ENCODE measurements around the gene TMEM272.

TMEM272 gene

GRCh38 chr13:51823863-51824262 is 21.1 kb downstream of the TMEM272 start:
- H3K9me3 ChIP-seq (ENCODE audit: control insufficient read depth, insufficient read depth, low read length), result no peaks in the 10 kb centered on the region
- H3K4me1 ChIP-seq (ENCODE audit: insufficient read depth, low read length), result peaks cover 13% of the 10 kb centered on the region
- H3K36me3 ChIP-seq (ENCODE audit: insufficient read depth, low read length), result no peaks in the 10 kb centered on the region
- no peak overlapping the region for H3K9ac ChIP-seq (ENCODE audit: low read depth, low read length)

DNA sequence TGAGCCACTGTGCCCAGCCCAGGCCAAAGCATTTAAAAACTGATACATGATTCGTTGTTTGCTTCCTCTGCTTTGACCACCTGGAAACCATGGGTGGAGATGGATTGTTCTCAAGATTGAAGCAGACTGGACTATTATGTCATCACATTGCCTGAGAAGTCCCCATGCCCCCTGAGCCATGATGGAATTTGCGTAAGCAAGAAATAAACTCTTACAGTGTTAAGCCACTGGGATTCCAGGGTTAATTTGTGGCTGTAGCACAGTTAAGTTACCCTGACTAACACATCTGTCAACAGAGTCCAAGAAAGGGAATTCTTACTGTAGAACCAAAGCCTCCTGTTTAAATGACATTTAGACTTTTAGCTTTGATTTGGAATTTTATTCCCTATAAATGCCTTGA is 21.6 kb downstream of the TMEM272 start:
- Histone ChIP-seq H3K36me3 (ENCODE audit: insufficient read depth, low read length) (no peaks in the 10 kb centered on the region), H3K4me1 (ENCODE audit: insufficient read depth, low read length) (peaks cover 18% of the 10 kb centered on the region), H3K9me3 (ENCODE audit: control insufficient read depth, insufficient read depth, low read length) (no peaks in the 10 kb centered on the region), H3K9ac (ENCODE audit: low read depth, low read length) (no peak overlapping the region)

- no peaks in the 10 kb centered on the region for H3K36me3 ChIP-seq (ENCODE audit: insufficient read depth, low read length)
- no peak overlapping the region for H3K9ac ChIP-seq (ENCODE audit: low read depth, low read length)
- H3K9me3 ChIP-seq (ENCODE audit: control insufficient read depth, insufficient read depth, low read length), result no peaks in the 10 kb centered on the region
- peaks cover 20% of the 10 kb centered on the region for H3K4me1 ChIP-seq (ENCODE audit: insufficient read depth, low read length)
Measured at GRCh38 chr13:51822106-51822815, 22.7 kb downstream of the TMEM272 start.

DNA sequence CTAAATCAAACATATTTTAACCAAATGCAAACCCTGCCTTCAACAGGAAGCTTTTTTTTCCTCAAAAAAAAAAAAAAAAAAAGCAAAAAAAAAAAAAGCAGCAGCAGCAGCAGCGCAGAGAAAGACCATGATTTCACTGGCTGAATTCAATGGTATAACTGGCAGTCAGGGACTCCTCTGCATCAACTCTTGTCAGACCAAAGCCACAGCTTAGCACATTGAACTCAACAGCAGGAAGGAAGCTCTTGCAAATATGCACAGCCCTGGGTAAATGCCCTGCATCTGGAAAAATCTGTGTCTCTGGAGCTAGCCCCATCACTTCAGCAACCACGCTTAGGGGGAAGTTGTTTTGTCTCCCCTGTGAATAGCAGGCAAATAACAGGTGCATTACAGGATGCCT is 23.4 kb downstream of the TMEM272 start:
- Histone ChIP-seq H3K36me3 (ENCODE audit: insufficient read depth, low read length) (no peaks in the 10 kb centered on the region), H3K4me1 (ENCODE audit: insufficient read depth, low read length) (peaks cover 21% of the 10 kb centered on the region), H3K9me3 (ENCODE audit: control insufficient read depth, insufficient read depth, low read length) (no peaks in the 10 kb centered on the region), H3K9ac (ENCODE audit: low read depth, low read length) (no peak overlapping the region)

DNA sequence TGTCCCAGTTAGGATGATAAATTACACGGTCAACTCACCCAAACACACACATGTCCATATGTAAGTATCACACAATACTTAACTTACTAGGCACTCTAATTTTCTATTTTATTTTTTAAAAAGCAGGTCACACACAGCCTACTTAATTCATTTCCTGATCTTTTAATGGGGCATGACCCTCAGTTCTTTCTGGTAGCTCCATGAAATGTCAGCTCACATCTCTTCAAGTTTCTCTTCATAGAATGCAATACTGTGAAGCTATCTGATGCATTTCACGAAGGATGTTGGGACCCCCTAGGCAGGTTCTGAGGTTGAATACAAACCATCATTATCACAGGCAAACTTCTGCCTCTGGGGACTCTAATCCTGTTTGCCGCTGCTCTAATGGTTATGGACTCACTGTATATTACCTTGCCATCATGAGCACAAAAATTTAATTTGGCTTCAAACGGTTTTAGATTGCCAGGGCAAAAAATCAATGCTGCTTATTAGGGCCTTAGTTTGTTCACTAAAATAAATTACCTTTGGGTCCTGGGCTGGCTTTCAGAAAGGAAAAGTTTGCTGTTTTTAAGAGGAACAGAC is 24.9 kb downstream of the TMEM272 start:
- no peaks in the 10 kb centered on the region for H3K9me3 ChIP-seq (ENCODE audit: control insufficient read depth, insufficient read depth, low read length)
- H3K4me1 ChIP-seq (ENCODE audit: insufficient read depth, low read length), result peaks cover 26% of the 10 kb centered on the region
- no peaks in the 10 kb centered on the region for H3K36me3 ChIP-seq (ENCODE audit: insufficient read depth, low read length)
- H3K9ac ChIP-seq (ENCODE audit: low read depth, low read length), result no peak overlapping the region

- H3K4me1 ChIP-seq (ENCODE audit: insufficient read depth, low read length), result peaks cover 24% of the 10 kb centered on the region; the same call in 1 of the 2 replicates
Measured at GRCh38 chr13:51819544-51819943, 25.4 kb downstream of the TMEM272 start.

GRCh38 chr13:51818781-51819511 is 26.0 kb downstream of the TMEM272 start:
- Histone ChIP-seq H3K9ac (ENCODE audit: low read depth, low read length) (no peak overlapping the region), H3K36me3 (ENCODE audit: insufficient read depth, low read length) (no peaks in the 10 kb centered on the region), H3K9me3 (ENCODE audit: control insufficient read depth, insufficient read depth, low read length) (no peaks in the 10 kb centered on the region), H3K4me1 (ENCODE audit: insufficient read depth, low read length) (peaks cover 24% of the 10 kb centered on the region; the same call in 1 of the 2 replicates)

More at GRCh38 chr13:51819544-51819943, 25.4 kb downstream of the TMEM272 start:
- Histone ChIP-seq H3K9ac (ENCODE audit: low read depth, low read length) (no peak overlapping the region), H3K36me3 (ENCODE audit: insufficient read depth, low read length) (no peaks in the 10 kb centered on the region), H3K9me3 (ENCODE audit: control insufficient read depth, insufficient read depth, low read length) (no peaks in the 10 kb centered on the region)

DNA sequence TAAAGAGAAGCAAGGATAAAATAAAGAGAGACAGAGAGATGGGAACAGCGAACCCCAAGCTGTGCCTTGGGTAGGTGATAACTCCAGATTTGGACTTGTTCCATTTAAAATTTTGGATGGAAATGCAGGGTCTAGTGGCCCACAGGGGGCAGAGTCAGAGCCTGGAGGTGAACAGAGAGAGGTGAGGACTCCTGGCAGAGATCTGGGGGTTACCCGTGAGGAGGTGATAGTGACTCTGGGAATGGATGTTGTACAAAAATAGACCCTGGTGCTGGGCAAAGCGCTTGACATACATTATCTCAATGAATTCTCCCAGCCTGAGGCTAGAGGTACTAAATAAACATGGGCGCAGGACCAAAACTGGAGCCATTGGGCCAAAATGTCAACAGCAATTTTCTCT is 26.7 kb downstream of the TMEM272 start:
- Histone ChIP-seq H3K9ac (ENCODE audit: low read depth, low read length) (no peak overlapping the region), H3K36me3 (ENCODE audit: insufficient read depth, low read length) (no peaks in the 10 kb centered on the region), H3K9me3 (ENCODE audit: control insufficient read depth, insufficient read depth, low read length) (no peaks in the 10 kb centered on the region), H3K4me1 (ENCODE audit: insufficient read depth, low read length) (peaks cover 24% of the 10 kb centered on the region; the same call in 1 of the 2 replicates)

- Histone ChIP-seq H3K9ac (ENCODE audit: low read depth, low read length) (no peak overlapping the region), H3K4me1 (ENCODE audit: insufficient read depth, low read length) (peaks cover 24% of the 10 kb centered on the region; the same call in 1 of the 2 replicates)
Measured at GRCh38 chr13:51817717-51818116, 27.3 kb downstream of the TMEM272 start.

DNA sequence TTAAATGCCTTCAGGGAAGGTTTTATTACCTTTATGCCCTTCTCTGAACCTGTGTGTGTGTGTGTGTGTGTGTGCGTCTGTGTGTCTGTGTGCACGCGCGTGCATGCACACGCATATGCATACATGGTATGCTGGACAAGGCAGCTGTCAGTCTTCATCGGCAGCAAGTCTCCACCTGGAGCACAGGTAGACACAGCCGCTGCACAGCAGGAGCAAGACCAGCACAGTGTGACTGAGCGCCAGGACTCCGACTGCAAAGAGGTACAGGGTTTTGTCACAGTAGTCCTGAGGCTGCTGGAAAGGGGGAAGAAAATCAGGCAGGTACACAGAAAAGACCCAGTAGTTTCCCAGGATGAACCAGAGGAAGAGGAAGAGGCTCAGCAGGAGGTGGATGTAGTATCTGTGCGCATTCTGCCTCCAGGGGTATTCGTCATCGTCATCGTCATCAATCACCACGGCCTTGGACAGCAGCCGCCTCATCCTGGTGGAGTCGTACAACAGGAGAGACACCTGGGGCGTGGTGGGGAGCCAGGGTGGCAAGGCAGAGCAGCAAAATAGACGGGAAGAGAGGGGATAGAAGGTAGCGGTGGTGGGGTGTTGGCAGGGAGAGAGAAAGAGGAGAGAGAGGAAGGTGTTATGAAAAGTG is 28.2 kb downstream of the TMEM272 start:
- Histone ChIP-seq H3K36me3 (ENCODE audit: insufficient read depth, low read length) (no peaks in the 10 kb centered on the region), H3K4me1 (ENCODE audit: insufficient read depth, low read length) (peaks cover 24% of the 10 kb centered on the region; the same call in 1 of the 2 replicates), H3K9me3 (ENCODE audit: control insufficient read depth, insufficient read depth, low read length) (no peaks in the 10 kb centered on the region), H3K9ac (ENCODE audit: low read depth, low read length) (no peak overlapping the region)

More at GRCh38 chr13:51817717-51818116, 27.3 kb downstream of the TMEM272 start:
- Histone ChIP-seq H3K36me3 (ENCODE audit: insufficient read depth, low read length) (no peaks in the 10 kb centered on the region), H3K9me3 (ENCODE audit: control insufficient read depth, insufficient read depth, low read length) (no peaks in the 10 kb centered on the region)

- no peak overlapping the region for H3K9ac ChIP-seq (ENCODE audit: low read depth, low read length)
- H3K36me3 ChIP-seq (ENCODE audit: insufficient read depth, low read length), result no peaks in the 10 kb centered on the region
- peaks cover 24% of the 10 kb centered on the region; the same call in 1 of the 2 replicates for H3K4me1 ChIP-seq (ENCODE audit: insufficient read depth, low read length)
- H3K9me3 ChIP-seq (ENCODE audit: control insufficient read depth, insufficient read depth, low read length), result no peaks in the 10 kb centered on the region
Measured at GRCh38 chr13:51815848-51816247, 29.1 kb downstream of the TMEM272 start.

DNA sequence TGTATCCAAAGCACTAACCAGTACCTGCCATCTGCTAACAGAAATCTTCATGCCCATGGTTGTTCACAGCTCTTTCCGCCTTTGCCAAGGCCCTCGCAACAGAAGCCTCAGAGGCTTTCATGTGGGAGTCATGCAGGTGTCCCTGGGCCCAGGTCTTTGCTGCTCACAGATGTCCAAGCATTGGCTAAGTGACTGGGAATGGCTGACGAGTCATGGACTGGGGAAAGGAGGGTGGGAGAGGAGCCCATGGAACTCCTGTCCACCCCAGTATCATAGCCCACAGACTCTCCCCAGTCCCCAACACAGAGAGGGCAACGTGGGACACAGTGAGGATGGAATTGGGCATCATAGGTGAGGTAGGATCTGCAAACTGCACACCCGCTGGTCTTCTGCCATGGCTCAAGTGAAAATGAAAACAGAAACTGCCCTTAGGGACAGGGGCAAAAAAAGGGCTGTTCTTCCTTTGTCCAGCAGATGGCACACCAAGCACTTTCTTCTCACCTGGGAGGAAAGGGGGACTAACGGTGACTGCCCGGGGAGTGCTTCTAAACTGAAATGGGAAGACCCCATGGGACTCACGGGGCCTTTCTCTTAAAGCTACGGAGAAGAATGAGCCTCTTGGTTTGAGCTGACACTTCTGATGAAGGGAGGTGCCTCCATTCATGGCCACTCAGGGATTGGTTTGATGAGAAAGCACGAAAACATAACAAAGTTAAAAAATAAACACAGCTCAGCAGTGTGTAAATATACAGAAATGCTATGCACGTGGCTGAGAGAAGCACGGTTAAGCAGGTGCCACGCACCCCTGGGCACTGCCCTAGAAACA is 29.9 kb downstream of the TMEM272 start:
- Histone ChIP-seq H3K9ac (ENCODE audit: low read depth, low read length) (peak overlapping the region; percentile 2; the same call in 1 of the 2 replicates), H3K4me1 (ENCODE audit: insufficient read depth, low read length) (peaks cover 24% of the 10 kb centered on the region; the same call in 1 of the 2 replicates)

GRCh38 chr13:51814071-51814470 is 30.9 kb downstream of the TMEM272 start:
- peaks cover 19% of the 10 kb centered on the region; the same call in 1 of the 2 replicates for H3K4me1 ChIP-seq (ENCODE audit: insufficient read depth, low read length)
- no peaks in the 10 kb centered on the region for H3K36me3 ChIP-seq (ENCODE audit: insufficient read depth, low read length)
- H3K9me3 ChIP-seq (ENCODE audit: control insufficient read depth, insufficient read depth, low read length), result no peaks in the 10 kb centered on the region
- H3K9ac ChIP-seq (ENCODE audit: low read depth, low read length), result no peak overlapping the region

More for the DNA sequence above, 29.9 kb downstream of the TMEM272 start:
- Histone ChIP-seq H3K36me3 (ENCODE audit: insufficient read depth, low read length) (no peaks in the 10 kb centered on the region), H3K9me3 (ENCODE audit: control insufficient read depth, insufficient read depth, low read length) (no peaks in the 10 kb centered on the region)
